Nephron (organoid): ENCODE results near the gene CHCHD6.

Experiments
- H3K27ac Mint-ChIP-seq, 3 experiments: 2 replicates each; pipeline ENCODE4 v1.8.0; 2020; ENCODE audit warnings: mixed read lengths in 3 of 3, mild to moderate bottlenecking in 2 of 3, moderate library complexity in 1 of 3
- H3K27me3 Mint-ChIP-seq: 2 replicates; pipeline ENCODE4 v1.8.0; 2021; ENCODE audit warnings: low read depth, mild to moderate bottlenecking, moderate library complexity, mixed read lengths
- H3K36me3 Mint-ChIP-seq: 2 replicates; pipeline ENCODE4 v1.8.0; 2020; ENCODE audit warnings: low read depth, mixed read lengths
- H3K4me1 Mint-ChIP-seq: 2 replicates; pipeline ENCODE4 v1.8.0; 2020; ENCODE audit warnings: mixed read lengths
- H3K4me3 Mint-ChIP-seq, 3 experiments: 2 replicates each; pipeline ENCODE4 v1.8.0; 2020; ENCODE audit warnings: mild to moderate bottlenecking in 3 of 3, mixed read lengths in 3 of 3, moderate library complexity in 2 of 3
- H3K9me3 Mint-ChIP-seq: 2 replicates; pipeline ENCODE4 v1.8.0; 2020; ENCODE audit warnings: mixed read lengths
- CTCF ChIP-seq, 3 experiments: fragments of 200-600 bp; sonication (generic); IDR thresholded peaks; one replicate each; pipeline ENCODE4 v1.5.0; 2021; ENCODE audit warnings: antibody characterized with exemption in 3 of 3; ENCODE audit not compliant: unreplicated experiment in 3 of 3

The CHCHD6 gene

GRCh38 chr3:126682009-126682408 is 22.0 kb upstream of the CHCHD6 start:
- Mint-ChIP-seq H3K4me3 (no peak overlapping the region), H3K27ac (no peak overlapping the region), H3K4me1 (peaks cover 63% of the 10 kb centered on the region), H3K27me3 (peaks cover 33% of the 10 kb centered on the region), H3K36me3 (no peaks in the 10 kb centered on the region), H3K9me3 (no peaks in the 10 kb centered on the region)
- no peak for TF ChIP-seq CTCF (IDR thresholded peaks at IDR 0.05; ENCODE audit: unreplicated experiment in 3 of 3)

- Mint-ChIP-seq H3K4me1 (peaks cover 63% of the 10 kb centered on the region), H3K36me3 (no peaks in the 10 kb centered on the region), H3K27me3 (peaks cover 22% of the 10 kb centered on the region), H3K4me3 (no peak overlapping the region), H3K9me3 (no peaks in the 10 kb centered on the region), H3K27ac (no peak overlapping the region)
- TF ChIP-seq CTCF (IDR thresholded peaks at IDR 0.05; ENCODE audit: unreplicated experiment in 3 of 3) = no peak
These were observed 21.0 kb upstream of the CHCHD6 start for GRCh38 chr3:126683069-126683468.

GRCh38 chr3:126684218-126684751 is 19.8 kb upstream of the CHCHD6 start:
- H3K4me1 Mint-ChIP-seq = peaks cover 59% of the 10 kb centered on the region
- H3K9me3 Mint-ChIP-seq = no peaks in the 10 kb centered on the region
- H3K36me3 Mint-ChIP-seq = no peaks in the 10 kb centered on the region
- no peak for TF ChIP-seq CTCF (IDR thresholded peaks at IDR 0.05; ENCODE audit: unreplicated experiment in 3 of 3)
- H3K4me3 Mint-ChIP-seq = peak overlapping the region in 1 of 3 experiments; percentile 35
- peaks cover 10% of the 10 kb centered on the region for H3K27me3 Mint-ChIP-seq
- H3K27ac Mint-ChIP-seq = peak overlapping the region; percentile 37 to 72 (median 43)

- Mint-ChIP-seq H3K4me3 (no peak overlapping the region), H3K27me3 (peaks cover 8% of the 10 kb centered on the region), H3K4me1 (peaks cover 51% of the 10 kb centered on the region), H3K9me3 (no peaks in the 10 kb centered on the region), H3K27ac (peak overlapping the region; percentile 2 to 78 (median 39)), H3K36me3 (no peaks in the 10 kb centered on the region)
- no peak for TF ChIP-seq CTCF (IDR thresholded peaks at IDR 0.05; ENCODE audit: unreplicated experiment in 3 of 3)
These were observed 19.0 kb upstream of the CHCHD6 start for GRCh38 chr3:126685021-126685420.

- Mint-ChIP-seq H3K36me3 (no peaks in the 10 kb centered on the region), H3K27me3 (peaks cover 8% of the 10 kb centered on the region), H3K4me1 (peaks cover 47% of the 10 kb centered on the region), H3K9me3 (no peaks in the 10 kb centered on the region), H3K27ac (peak overlapping the region; percentile 2 to 78 (median 39)), H3K4me3 (no peak overlapping the region)
- TF ChIP-seq CTCF (IDR thresholded peaks at IDR 0.05; ENCODE audit: unreplicated experiment in 3 of 3) = no peak
These were observed 18.5 kb upstream of the CHCHD6 start for GRCh38 chr3:126685493-126685892.

- Mint-ChIP-seq H3K4me1 (no peaks in the 10 kb centered on the region), H3K9me3 (no peaks in the 10 kb centered on the region), H3K27ac (no peak overlapping the region), H3K36me3 (no peaks in the 10 kb centered on the region), H3K27me3 (peaks cover 10% of the 10 kb centered on the region), H3K4me3 (no peak overlapping the region)
- no peak for TF ChIP-seq CTCF (IDR thresholded peaks at IDR 0.05; ENCODE audit: unreplicated experiment in 3 of 3)
These were observed 12.3 kb upstream of the CHCHD6 start for GRCh38 chr3:126691765-126692164.
